GM19035 (cell line): Measurements from ENCODE around the gene MGST3.
"Not testable (repeated sequence)": the region's sequence is repeated elsewhere in the genome, so short reads cannot be mapped to it uniquely, and the experiment has no call there.

Experiments used
- ATAC-seq: cut with Tn5 transposase; IDR thresholded peaks from one replicate; pipeline ENCODE4 v1.9.1; 2021; ENCODE audit not compliant: unreplicated experiment

The MGST3 gene

GRCh38 chr1:165628147-165628822 is 2.7 kb upstream of the MGST3 start:
- ATAC-seq = no peak

- ATAC-seq = no peak
Observed at GRCh38 chr1:165629151-165629550, 1.9 kb upstream of the MGST3 start.

- ATAC-seq = peak; percentile 0
Observed at GRCh38 chr1:165629848-165630628, 996 bp upstream of the MGST3 start.

- peak; percentile 32 for ATAC-seq
Observed at GRCh38 chr1:165631342-165632151, 513 bp downstream of the MGST3 start.

GRCh38 chr1:165632152-165632469 is 1.1 kb downstream of the MGST3 start:
- ATAC-seq = no peak

GRCh38 chr1:165632491-165632890 is 1.5 kb downstream of the MGST3 start:
- no peak for ATAC-seq

GRCh38 chr1:165633614-165634013 is 2.6 kb downstream of the MGST3 start:
- no peak for ATAC-seq

- ATAC-seq = no peak
Observed at GRCh38 chr1:165634154-165634921, 3.3 kb downstream of the MGST3 start.

- ATAC-seq = no peak
Observed at GRCh38 chr1:165635329-165635728, 4.3 kb downstream of the MGST3 start.

- ATAC-seq = no peak
Observed at GRCh38 chr1:165635823-165636222, 4.8 kb downstream of the MGST3 start.

- ATAC-seq = no peak
Observed at GRCh38 chr1:165637427-165637826, 6.4 kb downstream of the MGST3 start.

GRCh38 chr1:165638211-165638610 is 7.2 kb downstream of the MGST3 start:
- not testable (repeated sequence) for ATAC-seq

GRCh38 chr1:165639821-165640623 is 9.0 kb downstream of the MGST3 start:
- ATAC-seq = no peak

- no peak for ATAC-seq
Observed at GRCh38 chr1:165641231-165641987, 10.4 kb downstream of the MGST3 start.

- ATAC-seq = no peak
Observed at GRCh38 chr1:165644064-165644735, 13.2 kb downstream of the MGST3 start.

GRCh38 chr1:165645654-165646366 is 14.8 kb downstream of the MGST3 start:
- no peak for ATAC-seq

- no peak for ATAC-seq
Observed at GRCh38 chr1:165647517-165647916, 16.5 kb downstream of the MGST3 start.

GRCh38 chr1:165647970-165648369 is 16.9 kb downstream of the MGST3 start:
- no peak for ATAC-seq
